ENCODE measurements around the gene TMEM92.

Gene TMEM92

DNA sequence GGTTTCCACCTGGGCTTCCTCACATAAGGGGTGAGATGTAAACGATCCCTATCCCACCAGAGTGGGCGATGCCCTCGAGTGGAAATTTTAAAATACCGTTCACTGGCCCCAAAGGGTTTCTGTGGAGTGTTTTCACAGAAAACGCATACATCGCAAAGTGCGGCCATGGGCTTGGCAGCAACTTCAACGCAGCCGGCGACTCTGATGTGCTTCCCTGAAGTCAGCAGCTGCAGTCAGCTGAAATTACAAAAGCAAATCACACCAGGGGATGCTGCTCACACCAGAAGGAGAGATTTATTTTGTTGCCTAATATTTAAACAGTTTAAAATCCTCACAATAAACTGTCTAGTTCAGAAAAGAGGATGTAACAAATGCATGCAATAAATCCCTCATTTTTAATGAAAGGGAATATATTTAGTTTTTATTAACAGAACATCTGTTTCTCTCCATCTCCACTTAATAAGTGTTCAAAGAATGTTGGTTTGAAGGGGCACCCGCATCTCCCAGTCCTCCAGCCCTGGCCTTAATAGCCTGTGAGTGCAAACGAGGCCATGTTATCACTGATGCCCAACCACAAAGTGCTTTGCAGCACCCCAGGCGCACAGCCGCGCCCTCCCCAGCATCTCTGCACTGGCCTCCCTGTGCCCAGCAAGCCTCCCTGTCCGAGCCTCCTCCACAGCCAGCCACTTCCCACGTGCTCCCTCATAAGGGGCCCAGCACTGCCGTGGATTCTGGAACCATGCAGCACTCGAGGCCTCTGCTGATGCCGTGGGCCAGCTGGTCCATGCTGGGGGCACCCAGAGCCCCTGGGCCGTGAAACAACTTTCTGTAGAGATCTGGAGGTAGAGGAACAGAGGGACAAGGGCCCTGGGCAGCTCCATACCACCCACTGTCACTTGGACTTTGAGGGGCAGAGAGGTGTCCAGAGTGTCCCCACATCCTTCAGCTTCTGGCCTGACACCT lies 54.4 kb downstream of the TMEM92 start:
- no peak for DNase-seq (ENCODE audit: low spot score)
- TF ChIP-seq, protein P1, sequence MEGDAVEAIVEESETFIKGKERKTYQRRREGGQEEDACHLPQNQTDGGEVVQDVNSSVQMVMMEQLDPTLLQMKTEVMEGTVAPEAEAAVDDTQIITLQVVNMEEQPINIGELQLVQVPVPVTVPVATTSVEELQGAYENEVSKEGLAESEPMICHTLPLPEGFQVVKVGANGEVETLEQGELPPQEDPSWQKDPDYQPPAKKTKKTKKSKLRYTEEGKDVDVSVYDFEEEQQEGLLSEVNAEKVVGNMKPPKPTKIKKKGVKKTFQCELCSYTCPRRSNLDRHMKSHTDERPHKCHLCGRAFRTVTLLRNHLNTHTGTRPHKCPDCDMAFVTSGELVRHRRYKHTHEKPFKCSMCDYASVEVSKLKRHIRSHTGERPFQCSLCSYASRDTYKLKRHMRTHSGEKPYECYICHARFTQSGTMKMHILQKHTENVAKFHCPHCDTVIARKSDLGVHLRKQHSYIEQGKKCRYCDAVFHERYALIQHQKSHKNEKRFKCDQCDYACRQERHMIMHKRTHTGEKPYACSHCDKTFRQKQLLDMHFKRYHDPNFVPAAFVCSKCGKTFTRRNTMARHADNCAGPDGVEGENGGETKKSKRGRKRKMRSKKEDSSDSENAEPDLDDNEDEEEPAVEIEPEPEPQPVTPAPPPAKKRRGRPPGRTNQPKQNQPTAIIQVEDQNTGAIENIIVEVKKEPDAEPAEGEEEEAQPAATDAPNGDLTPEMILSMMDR (IDR thresholded peaks at IDR 0.05; ENCODE audit: borderline replicate concordance, control extremely low read depth, extremely low read depth, insufficient read depth, missing control alignments), result no peak
- in situ Hi-C loops (cut with MboI; ENCODE audit: low sequenced_read_pairs, unreplicated experiment), result no loop called here

DNA sequence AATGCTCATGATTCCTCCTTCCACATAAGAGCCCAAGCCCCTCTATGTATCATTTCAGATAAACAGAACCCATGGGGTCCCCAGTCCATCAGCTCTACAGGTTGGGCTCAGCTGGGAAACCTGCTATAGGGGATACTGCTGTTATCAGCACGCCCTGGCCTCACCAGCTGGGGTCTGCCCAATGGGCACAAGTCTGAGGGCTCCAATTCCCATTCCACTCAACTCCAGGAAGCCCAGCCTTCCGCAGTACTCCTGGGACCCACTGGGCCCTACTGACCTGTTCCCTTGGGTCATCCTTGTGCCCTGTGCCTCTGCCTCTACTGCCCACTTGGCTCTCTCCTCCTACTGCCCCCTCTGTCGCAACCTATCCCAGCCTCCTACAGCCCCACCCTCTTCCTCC lies 55.5 kb downstream of the TMEM92 start:
- TF ChIP-seq, protein P1 (IDR thresholded peaks at IDR 0.05; ENCODE audit: borderline replicate concordance, control extremely low read depth, extremely low read depth, insufficient read depth, missing control alignments), result no peak
- no peak for DNase-seq (ENCODE audit: low spot score)
- in situ Hi-C loops (cut with MboI; ENCODE audit: low sequenced_read_pairs, unreplicated experiment), result no loop called here

DNA sequence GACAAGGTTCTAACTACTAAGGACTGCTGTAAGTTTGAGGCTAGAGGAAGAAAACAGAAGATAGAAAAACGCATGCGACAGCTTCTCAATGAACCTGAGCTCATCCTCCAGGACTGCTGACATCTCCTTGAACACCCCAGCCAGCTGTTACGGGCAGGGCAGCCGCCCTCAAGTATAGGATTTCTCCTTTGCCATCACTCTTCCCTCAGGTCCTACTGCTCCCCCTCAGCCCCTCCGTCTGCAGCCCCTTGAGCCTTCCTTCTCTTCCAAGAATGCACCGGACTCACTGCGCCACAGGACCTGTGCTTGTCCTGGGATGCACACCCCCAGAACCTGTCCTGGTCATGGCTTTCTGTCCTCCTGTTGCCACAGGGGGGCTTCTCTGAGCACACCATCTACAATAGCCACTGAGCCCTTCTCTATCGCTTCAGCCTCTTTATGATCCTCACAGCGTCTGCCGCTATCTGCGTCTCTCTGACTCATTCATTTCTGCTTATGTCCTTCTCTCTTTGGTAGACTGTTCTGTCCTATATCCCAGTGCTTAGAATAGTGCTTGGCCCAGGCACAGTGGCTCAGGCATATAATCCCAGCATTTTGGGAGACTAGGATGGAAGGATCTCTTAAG lies 56.0 kb downstream of the TMEM92 start:
- in situ Hi-C loops (cut with MboI; ENCODE audit: low sequenced_read_pairs, unreplicated experiment), result no loop called here
- DNase-seq (ENCODE audit: low spot score), result no peak
- TF ChIP-seq, protein P1 (IDR thresholded peaks at IDR 0.05; ENCODE audit: borderline replicate concordance, control extremely low read depth, extremely low read depth, insufficient read depth, missing control alignments), result no peak
